ENCODE results near the gene FMN2. TPM values are rescaled to one million over a fixed set of nuclear protein-coding genes. Genes with fewer than 3 reads are reported as not detected.

The FMN2 gene
- total and polyA plus RNA-seq, 8 donors = 0.20 to 2.1 (median 1.2) TPM

DNA sequence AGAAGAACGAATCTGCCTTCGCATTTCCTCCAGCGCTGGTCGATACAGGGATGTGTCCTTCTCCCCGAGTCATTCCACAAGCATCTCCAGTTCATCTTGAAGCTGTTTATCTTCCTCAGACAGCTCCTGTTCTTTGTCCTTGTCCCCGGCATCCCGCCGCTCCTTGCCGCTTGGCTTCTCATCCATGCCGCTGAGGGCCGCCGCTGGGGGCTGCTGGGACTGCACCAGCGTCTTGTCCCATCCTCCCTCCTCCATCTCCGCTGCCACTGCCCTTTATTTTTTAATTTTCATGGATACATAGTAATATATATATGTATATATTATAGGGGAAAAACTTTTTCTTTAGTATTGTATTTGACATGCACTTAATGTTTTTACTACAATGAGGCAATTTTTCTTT is 53.4 kb downstream of the FMN2 start:
- Histone ChIP-seq H3K9me3 (no peaks in the 10 kb centered on the region), H3K36me3 (no peaks in the 10 kb centered on the region), H3K4me1 (no peaks in the 10 kb centered on the region), H3K27ac (no peak overlapping the region), H3K27me3 (no peaks in the 10 kb centered on the region), H3K4me3 (no peak overlapping the region)
- intact Hi-C loops (cut with DNase I) = loop anchor here in 1 of 2 donors (10.0 kb wide), 1 partner anchor 110 kb away; no protein-coding TSS in a partner anchor
- TF ChIP-seq, protein P1, sequence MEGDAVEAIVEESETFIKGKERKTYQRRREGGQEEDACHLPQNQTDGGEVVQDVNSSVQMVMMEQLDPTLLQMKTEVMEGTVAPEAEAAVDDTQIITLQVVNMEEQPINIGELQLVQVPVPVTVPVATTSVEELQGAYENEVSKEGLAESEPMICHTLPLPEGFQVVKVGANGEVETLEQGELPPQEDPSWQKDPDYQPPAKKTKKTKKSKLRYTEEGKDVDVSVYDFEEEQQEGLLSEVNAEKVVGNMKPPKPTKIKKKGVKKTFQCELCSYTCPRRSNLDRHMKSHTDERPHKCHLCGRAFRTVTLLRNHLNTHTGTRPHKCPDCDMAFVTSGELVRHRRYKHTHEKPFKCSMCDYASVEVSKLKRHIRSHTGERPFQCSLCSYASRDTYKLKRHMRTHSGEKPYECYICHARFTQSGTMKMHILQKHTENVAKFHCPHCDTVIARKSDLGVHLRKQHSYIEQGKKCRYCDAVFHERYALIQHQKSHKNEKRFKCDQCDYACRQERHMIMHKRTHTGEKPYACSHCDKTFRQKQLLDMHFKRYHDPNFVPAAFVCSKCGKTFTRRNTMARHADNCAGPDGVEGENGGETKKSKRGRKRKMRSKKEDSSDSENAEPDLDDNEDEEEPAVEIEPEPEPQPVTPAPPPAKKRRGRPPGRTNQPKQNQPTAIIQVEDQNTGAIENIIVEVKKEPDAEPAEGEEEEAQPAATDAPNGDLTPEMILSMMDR (IDR thresholded peaks at IDR 0.05) = no peak
- no peak for DNase-seq
- no peak for ATAC-seq

DNA sequence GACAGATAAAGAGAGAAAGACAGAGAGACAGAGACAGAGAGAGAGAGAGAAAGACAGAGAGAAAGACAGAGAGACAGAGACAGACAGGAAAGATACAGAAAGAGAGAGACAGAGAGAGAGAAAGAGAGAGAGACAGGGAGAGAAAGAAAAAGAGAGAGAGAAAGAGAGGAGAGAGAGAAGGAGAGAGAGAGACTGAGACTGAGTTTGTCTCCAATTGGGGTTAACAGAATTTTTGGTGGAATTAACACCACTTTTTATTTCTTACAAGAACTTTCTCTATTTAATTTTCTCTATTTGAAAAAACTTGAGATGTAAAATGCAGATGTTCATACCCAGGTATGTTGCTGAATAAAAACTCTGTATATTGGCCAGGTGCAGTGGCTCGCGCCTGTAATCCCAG is 56.6 kb downstream of the FMN2 start:
- H3K27ac ChIP-seq = no peak overlapping the region
- DNase-seq (no peak), ATAC-seq (no peak)
- H3K9me3 ChIP-seq = no peaks in the 10 kb centered on the region
- H3K36me3 ChIP-seq = no peaks in the 10 kb centered on the region
- H3K4me3 ChIP-seq = no peak overlapping the region
- intact Hi-C loops (cut with DNase I) = loop anchor here in 1 of 2 donors (10.0 kb wide), 1 partner anchor 114 kb away; no protein-coding TSS in a partner anchor
- TF ChIP-seq, protein P1 (IDR thresholded peaks at IDR 0.05) = no peak
- H3K4me1 ChIP-seq = no peaks in the 10 kb centered on the region
- no peaks in the 10 kb centered on the region for H3K27me3 ChIP-seq

- DNase-seq (peak in 2 of 4 donors; percentile 26 to 30), ATAC-seq (peak; percentile 54)
- intact Hi-C loops (cut with DNase I) = loop anchor here in 1 of 2 donors (10.0 kb wide), 1 partner anchor 115 kb away; no protein-coding TSS in a partner anchor
- Histone ChIP-seq H3K9me3 (no peaks in the 10 kb centered on the region), H3K36me3 (no peaks in the 10 kb centered on the region), H3K4me3 (no peak overlapping the region), H3K27ac (no peak overlapping the region), H3K27me3 (no peaks in the 10 kb centered on the region), H3K4me1 (no peaks in the 10 kb centered on the region)
- TF ChIP-seq, protein P1 (IDR thresholded peaks at IDR 0.05) = peak; percentile 44 to 51
Measured at GRCh38 chr1:240149484-240150094, 57.9 kb downstream of the FMN2 start.

GRCh38 chr1:240151136-240151735 is 59.6 kb downstream of the FMN2 start:
- no peaks in the 10 kb centered on the region for H3K27me3 ChIP-seq
- H3K4me1 ChIP-seq = no peaks in the 10 kb centered on the region
- ATAC-seq = no peak
- no peaks in the 10 kb centered on the region for H3K9me3 ChIP-seq
- no peaks in the 10 kb centered on the region for H3K36me3 ChIP-seq
- intact Hi-C loops (cut with DNase I) = no loop called here
- no peak overlapping the region for H3K27ac ChIP-seq
- TF ChIP-seq, protein P1 (IDR thresholded peaks at IDR 0.05) = no peak
- H3K4me3 ChIP-seq = no peak overlapping the region
- DNase-seq = no peak

GRCh38 chr1:240152611-240153297 is 61.1 kb downstream of the FMN2 start:
- H3K27me3 ChIP-seq = no peaks in the 10 kb centered on the region
- H3K27ac ChIP-seq = no peak overlapping the region
- intact Hi-C loops (cut with DNase I) = no loop called here
- ATAC-seq (no peak), DNase-seq (no peak)
- no peak overlapping the region for H3K4me3 ChIP-seq
- H3K4me1 ChIP-seq = no peaks in the 10 kb centered on the region
- TF ChIP-seq, protein P1 (IDR thresholded peaks at IDR 0.05) = no peak
- H3K9me3 ChIP-seq = no peaks in the 10 kb centered on the region
- H3K36me3 ChIP-seq = no peaks in the 10 kb centered on the region

Measured in left lung (tissue), 10 donors.